GM18907 (cell line): Measurements from ENCODE around the gene TTC28.

Experiments used
- ATAC-seq: cut with Tn5 transposase; IDR thresholded peaks from one replicate; pipeline ENCODE4 v1.9.1; 2021; ENCODE audit warnings: mild to moderate bottlenecking, moderate library complexity; ENCODE audit not compliant: unreplicated experiment

TTC28 gene

GRCh38 chr22:27959335-27960090 is 720.1 kb downstream of the TTC28 start:
- ATAC-seq = no peak

GRCh38 chr22:27952779-27953178 is 726.9 kb downstream of the TTC28 start:
- no peak for ATAC-seq

GRCh38 chr22:27952091-27952490 is 727.5 kb downstream of the TTC28 start:
- no peak for ATAC-seq

- no peak for ATAC-seq
Observed at GRCh38 chr22:27949421-27949820, 730.2 kb downstream of the TTC28 start.

- ATAC-seq = no peak
Observed at GRCh38 chr22:27948569-27948968, 731.1 kb downstream of the TTC28 start.

- no peak for ATAC-seq
Observed at GRCh38 chr22:27947448-27947847, 732.2 kb downstream of the TTC28 start.

GRCh38 chr22:27941143-27941542 is 738.5 kb downstream of the TTC28 start:
- no peak for ATAC-seq

- ATAC-seq = no peak
Observed at GRCh38 chr22:27937453-27937852, 742.2 kb downstream of the TTC28 start.

- no peak for ATAC-seq
Observed at GRCh38 chr22:27935897-27936296, 743.7 kb downstream of the TTC28 start.

- no peak for ATAC-seq
Observed at GRCh38 chr22:27934069-27934468, 745.6 kb downstream of the TTC28 start.

GRCh38 chr22:27933186-27933983 is 746.3 kb downstream of the TTC28 start:
- no peak for ATAC-seq

GRCh38 chr22:27930331-27931060 is 749.1 kb downstream of the TTC28 start:
- no peak for ATAC-seq
